HepG2 (cell line): ENCODE data around the gene MTX1. TPM values are rescaled to one million over a fixed set of nuclear protein-coding genes. Genes with fewer than 3 reads are reported as not detected.

ENCODE experiments used
- ATF7-NPFF ChIP-seq: sonication (generic); formaldehyde crosslinking; IDR thresholded peaks from 2 replicates; pipeline ENCODE4 v1.8.1; 2023; ENCODE audit warnings: mild to moderate bottlenecking, low read depth, missing genetic modification reagents, moderate library complexity
- CCAR2 ChIP-seq: fragments of 200-400 bp; formaldehyde crosslinking; optimal IDR thresholded peaks from 2 replicates; pipeline ENCODE3; 2018; ENCODE audit warnings: low read depth, mild to moderate bottlenecking, low read length, moderate library complexity
- CHD2 ChIP-seq: IDR thresholded peaks from 2 replicates; pipeline ENCODE4 v1.6.1; 2011; ENCODE audit warnings: low read depth, low read length, improper control_type of control experiment
- HOXA3 ChIP-seq: sonication (generic); formaldehyde crosslinking; IDR thresholded peaks from 2 replicates; pipeline ENCODE4 v1.5.0; 2020; ENCODE audit warnings: missing genetic modification reagents
- KAT7 ChIP-seq: IDR thresholded peaks from 2 replicates; pipeline ENCODE4 v1.6.1; 2018; ENCODE audit warnings: borderline replicate concordance, missing compliant biosample characterization
- MYC ChIP-seq: sonication (generic); formaldehyde crosslinking; IDR thresholded peaks from 2 replicates; pipeline ENCODE4 v1.9.0; 2021; ENCODE audit warnings: missing genetic modification reagents, borderline replicate concordance
- PAX8 ChIP-seq: sonication (generic); formaldehyde crosslinking; IDR thresholded peaks from 2 replicates; pipeline ENCODE4 v1.8.0; 2022; ENCODE audit warnings: mild to moderate bottlenecking, missing genetic modification reagents, borderline replicate concordance
- POGZ ChIP-seq: sonication (generic); formaldehyde crosslinking; IDR thresholded peaks from 2 replicates; pipeline ENCODE4 v1.4.0; 2020; ENCODE audit warnings: mild to moderate bottlenecking, missing genetic modification reagents
- SALL1 ChIP-seq: sonication (generic); formaldehyde crosslinking; IDR thresholded peaks from 2 replicates; pipeline ENCODE4 v1.8.0; 2022; ENCODE audit warnings: mild to moderate bottlenecking, missing genetic modification reagents
- SUZ12 ChIP-seq: fragments of 150-350 bp; IDR thresholded peaks from 2 replicates; pipeline ENCODE4 v1.6.1; 2014; ENCODE audit warnings: low read depth, low read length
- TBL1XR1 ChIP-seq: fragments of 150-350 bp; IDR thresholded peaks from 2 replicates; pipeline ENCODE4 v1.6.1; 2014; ENCODE audit warnings: borderline replicate concordance, low read length; ENCODE audit not compliant: partially characterized antibody
- ZNF572 ChIP-seq: sonication (generic); formaldehyde crosslinking; IDR thresholded peaks from 2 replicates; pipeline ENCODE4 v1.5.1; 2020; ENCODE audit warnings: mild to moderate bottlenecking, missing genetic modification reagents
- polyA plus RNA-seq, 8 experiments: library from polyadenylated mRNA; depleted of rRNA in 3 of 8; stranded (reverse) in 7 of 8; unstranded in 1 of 8; fragments of >200 nt; fragmentation: Illumina TruSeq in 4 of 8; extraction: Trizol in 4 of 8; gene quantifications; 2 replicates each; pipeline versions ENCODE4 v1.2.1 to v1.2.3, GENCODE V29; 2011 to 2016; ENCODE audit warnings: low read depth in 4 of 8, missing spikeins in 1 of 8, mixed read lengths in 1 of 8; ENCODE audit not compliant: insufficient read depth in 1 of 8
- total RNA-seq, 5 experiments: library from RNA; depleted of rRNA; stranded (reverse); fragments of >200 nt; fragmentation: Illumina TruSeq; extraction: Trizol; gene quantifications; 2 replicates each; pipeline ENCODE4 v1.2.3, GENCODE V29; 2016; ENCODE audit warnings: low read depth in 1 of 5
- TF ChIP-seq, protein P1 (sequence below): sonication (generic); formaldehyde crosslinking; IDR thresholded peaks from 2 replicates; pipeline ENCODE4 v1.4.0; 2020; ENCODE audit warnings: low read depth, missing genetic modification reagents
- TF ChIP-seq, protein P2 (sequence below): sonication (generic); formaldehyde crosslinking; IDR thresholded peaks from 2 replicates; pipeline ENCODE4 v1.4.0; 2020; ENCODE audit warnings: missing genetic modification reagents
- TF ChIP-seq, protein P3 (sequence below): sonication (generic); formaldehyde crosslinking; conservative IDR thresholded peaks from 2 replicates; pipeline ENCODE4 v1.4.0; 2020; ENCODE audit warnings: missing genetic modification reagents
- TF ChIP-seq, protein P4 (sequence below): sonication (generic); formaldehyde crosslinking; IDR thresholded peaks from 2 replicates; pipeline ENCODE4 v1.5.1; 2020; ENCODE audit warnings: missing genetic modification reagents, mild to moderate bottlenecking, borderline replicate concordance
- TF ChIP-seq, protein P5 (sequence below): sonication (generic); formaldehyde crosslinking; IDR thresholded peaks from 2 replicates; pipeline ENCODE4 v1.4.0; 2020; ENCODE audit warnings: missing genetic modification reagents, mild to moderate bottlenecking, borderline replicate concordance

The MTX1 gene
- total and polyA plus RNA-seq, 2 of the 13 experiments (the other 11 are each of a cell fraction or from before 2014, with no cell fraction given), result 64.5 to 72.6 TPM

DNA sequence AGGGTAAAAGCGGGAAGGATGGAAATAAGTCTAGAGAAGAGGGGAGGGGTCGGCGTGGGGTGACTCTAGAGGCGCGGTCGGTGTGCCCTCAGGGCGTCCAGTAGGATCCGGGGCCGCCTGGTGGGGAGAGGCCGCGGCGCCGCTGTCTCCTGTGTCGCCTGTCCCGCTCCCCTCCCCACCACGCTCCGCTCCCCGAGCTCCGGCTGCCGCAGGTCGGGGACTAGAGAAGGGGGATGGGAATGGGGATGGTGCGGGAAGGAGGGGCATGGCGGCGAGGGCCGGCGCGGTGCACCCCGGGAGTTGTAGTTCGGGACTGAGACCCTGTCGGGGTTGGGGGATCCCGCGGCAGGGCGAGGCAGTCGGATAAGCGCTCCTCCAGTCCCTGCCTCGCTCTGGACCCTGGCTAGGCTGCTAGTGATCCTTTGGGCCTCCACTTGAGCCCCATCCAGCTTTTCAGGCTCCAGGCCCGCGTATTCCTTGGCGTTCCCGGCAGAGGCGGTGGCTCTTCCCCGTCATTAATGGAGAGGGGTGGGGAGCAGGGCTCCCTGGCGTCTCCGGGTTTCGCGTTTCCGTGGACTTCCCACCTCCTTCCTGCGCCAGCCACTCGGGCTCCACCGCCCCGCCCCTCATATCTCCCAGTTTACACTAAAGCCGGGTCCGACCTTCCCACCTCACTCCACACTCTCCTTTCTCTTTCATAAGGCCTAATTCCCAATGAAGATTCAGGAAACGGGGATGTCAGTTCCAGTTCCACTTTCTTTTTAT is 46.9 kb downstream of the MTX1 start, which contains the start of gene ENTREP3 (continued):
- TF ChIP-seq, protein P1, sequence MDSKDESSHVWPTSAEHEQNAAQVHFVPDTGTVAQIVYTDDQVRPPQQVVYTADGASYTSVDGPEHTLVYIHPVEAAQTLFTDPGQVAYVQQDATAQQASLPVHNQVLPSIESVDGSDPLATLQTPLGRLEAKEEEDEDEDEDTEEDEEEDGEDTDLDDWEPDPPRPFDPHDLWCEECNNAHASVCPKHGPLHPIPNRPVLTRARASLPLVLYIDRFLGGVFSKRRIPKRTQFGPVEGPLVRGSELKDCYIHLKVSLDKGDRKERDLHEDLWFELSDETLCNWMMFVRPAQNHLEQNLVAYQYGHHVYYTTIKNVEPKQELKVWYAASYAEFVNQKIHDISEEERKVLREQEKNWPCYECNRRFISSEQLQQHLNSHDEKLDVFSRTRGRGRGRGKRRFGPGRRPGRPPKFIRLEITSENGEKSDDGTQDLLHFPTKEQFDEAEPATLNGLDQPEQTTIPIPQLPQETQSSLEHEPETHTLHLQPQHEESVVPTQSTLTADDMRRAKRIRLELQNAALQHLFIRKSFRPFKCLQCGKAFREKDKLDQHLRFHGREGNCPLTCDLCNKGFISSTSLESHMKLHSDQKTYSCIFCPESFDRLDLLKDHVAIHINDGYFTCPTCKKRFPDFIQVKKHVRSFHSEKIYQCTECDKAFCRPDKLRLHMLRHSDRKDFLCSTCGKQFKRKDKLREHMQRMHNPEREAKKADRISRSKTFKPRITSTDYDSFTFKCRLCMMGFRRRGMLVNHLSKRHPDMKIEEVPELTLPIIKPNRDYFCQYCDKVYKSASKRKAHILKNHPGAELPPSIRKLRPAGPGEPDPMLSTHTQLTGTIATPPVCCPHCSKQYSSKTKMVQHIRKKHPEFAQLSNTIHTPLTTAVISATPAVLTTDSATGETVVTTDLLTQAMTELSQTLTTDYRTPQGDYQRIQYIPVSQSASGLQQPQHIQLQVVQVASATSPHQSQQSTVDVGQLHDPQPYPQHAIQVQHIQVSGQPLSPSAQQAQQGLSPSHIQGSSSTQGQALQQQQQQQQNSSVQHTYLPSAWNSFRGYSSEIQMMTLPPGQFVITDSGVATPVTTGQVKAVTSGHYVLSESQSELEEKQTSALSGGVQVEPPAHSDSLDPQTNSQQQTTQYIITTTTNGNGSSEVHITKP (CRISPR knock-in tag), result 0 out of 2 replicates have a peak, but pooled peaks have one; percentile 59
- peak; percentile 76 for TF ChIP-seq SUZ12
- peak; percentile 67; the same call in 1 of the 2 replicates for TF ChIP-seq SALL1 (CRISPR knock-in tag)
- TF ChIP-seq, protein P2, sequence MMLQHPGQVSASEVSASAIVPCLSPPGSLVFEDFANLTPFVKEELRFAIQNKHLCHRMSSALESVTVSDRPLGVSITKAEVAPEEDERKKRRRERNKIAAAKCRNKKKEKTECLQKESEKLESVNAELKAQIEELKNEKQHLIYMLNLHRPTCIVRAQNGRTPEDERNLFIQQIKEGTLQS (CRISPR knock-in tag), result no peak
- TF ChIP-seq CHD2, result 0 out of 2 replicates have a peak, but pooled peaks have one; percentile 50
- TF ChIP-seq, protein P3, sequence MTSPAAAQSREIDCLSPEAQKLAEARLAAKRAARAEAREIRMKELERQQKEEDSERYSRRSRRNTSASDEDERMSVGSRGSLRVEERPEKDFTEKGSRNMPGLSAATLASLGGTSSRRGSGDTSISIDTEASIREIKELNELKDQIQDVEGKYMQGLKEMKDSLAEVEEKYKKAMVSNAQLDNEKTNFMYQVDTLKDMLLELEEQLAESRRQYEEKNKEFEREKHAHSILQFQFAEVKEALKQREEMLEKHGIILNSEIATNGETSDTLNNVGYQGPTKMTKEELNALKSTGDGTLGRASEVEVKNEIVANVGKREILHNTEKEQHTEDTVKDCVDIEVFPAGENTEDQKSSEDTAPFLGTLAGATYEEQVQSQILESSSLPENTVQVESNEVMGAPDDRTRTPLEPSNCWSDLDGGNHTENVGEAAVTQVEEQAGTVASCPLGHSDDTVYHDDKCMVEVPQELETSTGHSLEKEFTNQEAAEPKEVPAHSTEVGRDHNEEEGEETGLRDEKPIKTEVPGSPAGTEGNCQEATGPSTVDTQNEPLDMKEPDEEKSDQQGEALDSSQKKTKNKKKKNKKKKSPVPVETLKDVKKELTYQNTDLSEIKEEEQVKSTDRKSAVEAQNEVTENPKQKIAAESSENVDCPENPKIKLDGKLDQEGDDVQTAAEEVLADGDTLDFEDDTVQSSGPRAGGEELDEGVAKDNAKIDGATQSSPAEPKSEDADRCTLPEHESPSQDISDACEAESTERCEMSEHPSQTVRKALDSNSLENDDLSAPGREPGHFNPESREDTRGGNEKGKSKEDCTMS, result no peak
- no peak for TF ChIP-seq ATF7-NPFF (CRISPR knock-in tag)
- TF ChIP-seq, protein P4, sequence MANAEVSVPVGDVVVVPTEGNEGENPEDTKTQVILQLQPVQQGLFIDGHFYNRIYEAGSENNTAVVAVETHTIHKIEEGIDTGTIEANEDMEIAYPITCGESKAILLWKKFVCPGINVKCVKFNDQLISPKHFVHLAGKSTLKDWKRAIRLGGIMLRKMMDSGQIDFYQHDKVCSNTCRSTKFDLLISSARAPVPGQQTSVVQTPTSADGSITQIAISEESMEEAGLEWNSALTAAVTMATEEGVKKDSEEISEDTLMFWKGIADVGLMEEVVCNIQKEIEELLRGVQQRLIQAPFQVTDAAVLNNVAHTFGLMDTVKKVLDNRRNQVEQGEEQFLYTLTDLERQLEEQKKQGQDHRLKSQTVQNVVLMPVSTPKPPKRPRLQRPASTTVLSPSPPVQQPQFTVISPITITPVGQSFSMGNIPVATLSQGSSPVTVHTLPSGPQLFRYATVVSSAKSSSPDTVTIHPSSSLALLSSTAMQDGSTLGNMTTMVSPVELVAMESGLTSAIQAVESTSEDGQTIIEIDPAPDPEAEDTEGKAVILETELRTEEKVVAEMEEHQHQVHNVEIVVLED (CRISPR knock-in tag), result peak; percentile 79
- no peak; the same call in none of the 2 replicates for TF ChIP-seq KAT7
- peak; percentile 86 for TF ChIP-seq HOXA3 (CRISPR knock-in tag)
- TF ChIP-seq, protein P5, sequence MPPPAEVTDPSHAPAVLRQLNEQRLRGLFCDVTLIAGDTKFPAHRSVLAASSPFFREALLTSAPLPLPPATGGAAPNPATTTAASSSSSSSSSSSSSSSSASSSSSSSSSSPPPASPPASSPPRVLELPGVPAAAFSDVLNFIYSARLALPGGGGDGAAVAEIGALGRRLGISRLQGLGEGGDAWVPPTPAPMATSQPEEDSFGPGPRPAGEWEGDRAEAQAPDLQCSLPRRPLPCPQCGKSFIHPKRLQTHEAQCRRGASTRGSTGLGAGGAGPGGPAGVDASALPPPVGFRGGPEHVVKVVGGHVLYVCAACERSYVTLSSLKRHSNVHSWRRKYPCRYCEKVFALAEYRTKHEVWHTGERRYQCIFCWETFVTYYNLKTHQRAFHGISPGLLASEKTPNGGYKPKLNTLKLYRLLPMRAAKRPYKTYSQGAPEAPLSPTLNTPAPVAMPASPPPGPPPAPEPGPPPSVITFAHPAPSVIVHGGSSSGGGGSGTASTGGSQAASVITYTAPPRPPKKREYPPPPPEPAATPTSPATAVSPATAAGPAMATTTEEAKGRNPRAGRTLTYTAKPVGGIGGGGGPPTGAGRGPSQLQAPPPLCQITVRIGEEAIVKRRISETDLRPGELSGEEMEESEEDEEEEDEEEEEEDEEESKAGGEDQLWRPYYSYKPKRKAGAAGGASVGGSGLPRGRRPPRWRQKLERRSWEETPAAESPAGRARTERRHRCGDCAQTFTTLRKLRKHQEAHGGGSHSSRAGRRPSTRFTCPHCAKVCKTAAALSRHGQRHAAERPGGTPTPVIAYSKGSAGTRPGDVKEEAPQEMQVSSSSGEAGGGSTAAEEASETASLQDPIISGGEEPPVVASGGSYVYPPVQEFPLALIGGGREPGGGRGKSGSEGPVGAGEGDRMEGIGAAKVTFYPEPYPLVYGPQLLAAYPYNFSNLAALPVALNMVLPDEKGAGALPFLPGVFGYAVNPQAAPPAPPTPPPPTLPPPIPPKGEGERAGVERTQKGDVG, result no peak
- peak; percentile 87 for TF ChIP-seq MYC (CRISPR knock-in tag)
- TF ChIP-seq PAX8, result no peak
- no peak for TF ChIP-seq CCAR2
- TF ChIP-seq ZNF572 (CRISPR knock-in tag), result no peak; the same call in 1 of the 2 replicates
- 0 out of 2 replicates have a peak, but pooled peaks have one; percentile 33 for TF ChIP-seq POGZ (CRISPR knock-in tag)
- no peak for TF ChIP-seq TBL1XR1
